ENCODE data around the gene NR3C2.

NR3C2 gene

GRCh38 chr4:148054275-148054674 lies 387.9 kb downstream of the NR3C2 start:
- no peak for TF ChIP-seq CTCF (IDR thresholded peaks at IDR 0.05; ENCODE audit: low read depth, low read length)

GRCh38 chr4:148053298-148054003 lies 388.8 kb downstream of the NR3C2 start:
- no peak for DNase-seq (ENCODE audit: extremely low read depth, low read depth)
- no peak for TF ChIP-seq CTCF (IDR thresholded peaks at IDR 0.05; ENCODE audit: low read depth, low read length)

More at GRCh38 chr4:148054275-148054674, 387.9 kb downstream of the NR3C2 start:
- DNase-seq (ENCODE audit: extremely low read depth, low read depth) = no peak

- no peak for DNase-seq (ENCODE audit: extremely low read depth, low read depth)
- no peak for TF ChIP-seq CTCF (IDR thresholded peaks at IDR 0.05; ENCODE audit: low read depth, low read length)
Measured at GRCh38 chr4:148052448-148052847, 389.8 kb downstream of the NR3C2 start.

- no peak for DNase-seq (ENCODE audit: extremely low read depth, low read depth)
- TF ChIP-seq CTCF (IDR thresholded peaks at IDR 0.05; ENCODE audit: low read depth, low read length) = no peak
Measured at GRCh38 chr4:148051403-148051802, 390.8 kb downstream of the NR3C2 start.

- no peak for TF ChIP-seq CTCF (IDR thresholded peaks at IDR 0.05; ENCODE audit: low read depth, low read length)
- DNase-seq (ENCODE audit: extremely low read depth, low read depth) = no peak
Measured at GRCh38 chr4:148048598-148048997, 393.6 kb downstream of the NR3C2 start.

- DNase-seq (ENCODE audit: extremely low read depth, low read depth) = peak; percentile 36
- peak; percentile 46 for TF ChIP-seq CTCF (IDR thresholded peaks at IDR 0.05; ENCODE audit: low read depth, low read length)
Measured at GRCh38 chr4:148044912-148045352, 397.3 kb downstream of the NR3C2 start.

GRCh38 chr4:148044089-148044911 lies 397.9 kb downstream of the NR3C2 start:
- DNase-seq (ENCODE audit: extremely low read depth, low read depth) = no peak
- TF ChIP-seq CTCF (IDR thresholded peaks at IDR 0.05; ENCODE audit: low read depth, low read length) = no peak
